ENCODE data around the gene SYCE3.

SYCE3 gene

GRCh38 chr22:50531962-50532674, 30.6 kb downstream of the SYCE3 start:
- DNase-seq = peak in 1 of 2 donors; percentile 74
- Histone ChIP-seq H2AFZ (ENCODE audit: insufficient read depth, low read length, poor library complexity) (peak overlapping the region; percentile 59), H3K4me3 (ENCODE audit: low read depth, low read length) (peak overlapping the region; percentile 60), H3K4me2 (ENCODE audit: low read length) (peak overlapping the region; percentile 84), H3K4me1 (ENCODE audit: control insufficient read depth in 1 of 2, insufficient read depth in 2 of 2, low read length in 2 of 2) (peaks cover 25 to 45% of the 10 kb centered on the region in 2 experiments), H3K9ac (ENCODE audit: low read length) (peak overlapping the region; percentile 63), H3K27ac (ENCODE audit: low read depth, low read length) (peak overlapping the region; percentile 98), H2AK5ac (ENCODE audit: low read length) (peak overlapping the region; percentile 99), H2BK5ac (ENCODE audit: low read depth, low read length, poor library complexity) (peak overlapping the region; percentile 87), H3K27me3 (ENCODE audit: insufficient read depth, low read length) (no peaks in the 10 kb centered on the region), H3K4ac (ENCODE audit: low read depth, low read length) (peak overlapping the region; percentile 96), H4K91ac (ENCODE audit: low read depth, low read length) (peak overlapping the region; percentile 98), H3K79me1 (ENCODE audit: low read length) (peaks cover 40% of the 10 kb centered on the region), H2BK120ac (ENCODE audit: insufficient read depth, low read length, poor library complexity) (peak overlapping the region; percentile 96), H2BK12ac (ENCODE audit: low read length) (peak overlapping the region; percentile 87), H3K23ac (ENCODE audit: low read length) (no peak overlapping the region), H3K79me2 (ENCODE audit: control insufficient read depth, insufficient read depth, low read length, poor library complexity) (peaks cover 17% of the 10 kb centered on the region), H3K36me3 (ENCODE audit: control insufficient read depth in 1 of 2, insufficient read depth in 2 of 2, low read length in 2 of 2) (no peaks in the 10 kb centered on the region), H3K14ac (ENCODE audit: low read length) (peak overlapping the region; percentile 99), H3K18ac (ENCODE audit: low read length) (peak overlapping the region; percentile 99), H4K8ac (ENCODE audit: low read depth, low read length) (peak overlapping the region; percentile 96), H3K9me3 (ENCODE audit: insufficient read depth, low read depth, low read length) (no peaks in the 10 kb centered on the region), H4K12ac (ENCODE audit: low read depth, low read length) (peak overlapping the region; percentile 98)
- no CpG with 5 or more reads among the region's 56 CpGs for WGBS (ENCODE audit: extremely low coverage, insufficient coverage, insufficient read length)

- Histone ChIP-seq H2BK120ac (ENCODE audit: insufficient read depth, low read length, poor library complexity) (peak overlapping the region; percentile 96), H4K8ac (ENCODE audit: low read depth, low read length) (peak overlapping the region; percentile 96), H3K4me3 (ENCODE audit: low read depth, low read length) (peak overlapping the region; percentile 60), H2AFZ (ENCODE audit: insufficient read depth, low read length, poor library complexity) (peak overlapping the region; percentile 59), H3K14ac (ENCODE audit: low read length) (peak overlapping the region; percentile 99), H4K12ac (ENCODE audit: low read depth, low read length) (peak overlapping the region; percentile 98), H2BK12ac (ENCODE audit: low read length) (peak overlapping the region; percentile 87), H3K79me1 (ENCODE audit: low read length) (peaks cover 42% of the 10 kb centered on the region), H3K27me3 (ENCODE audit: insufficient read depth, low read length) (no peaks in the 10 kb centered on the region), H3K23ac (ENCODE audit: low read length) (no peak overlapping the region), H3K36me3 (ENCODE audit: control insufficient read depth in 1 of 2, insufficient read depth in 2 of 2, low read length in 2 of 2) (no peaks in the 10 kb centered on the region), H3K4me1 (ENCODE audit: control insufficient read depth in 1 of 2, insufficient read depth in 2 of 2, low read length in 2 of 2) (peaks cover 28 to 51% of the 10 kb centered on the region in 2 experiments), H3K79me2 (ENCODE audit: control insufficient read depth, insufficient read depth, low read length, poor library complexity) (peaks cover 19% of the 10 kb centered on the region), H3K18ac (ENCODE audit: low read length) (peak overlapping the region; percentile 99), H3K9me3 (ENCODE audit: insufficient read depth, low read depth, low read length) (no peaks in the 10 kb centered on the region), H3K27ac (ENCODE audit: low read depth, low read length) (peak overlapping the region; percentile 98), H2BK5ac (ENCODE audit: low read depth, low read length, poor library complexity) (peak overlapping the region; percentile 87), H3K9ac (ENCODE audit: low read length) (peak overlapping the region; percentile 63), H3K4me2 (ENCODE audit: low read length) (peak overlapping the region; percentile 84), H2AK5ac (ENCODE audit: low read length) (peak overlapping the region; percentile 99), H4K91ac (ENCODE audit: low read depth, low read length) (peak overlapping the region; percentile 98), H3K4ac (ENCODE audit: low read depth, low read length) (peak overlapping the region; percentile 96)
- DNase-seq = peak; percentile 89 to 91
- WGBS (ENCODE audit: extremely low coverage, insufficient coverage, insufficient read length) = no CpG with 5 or more reads among the region's 44 CpGs
Measured at GRCh38 chr22:50531546-50531961, 31.2 kb downstream of the SYCE3 start.

- DNase-seq = peak; percentile 93
- Histone ChIP-seq H3K4me3 (ENCODE audit: low read depth, low read length) (peak overlapping the region; percentile 60), H3K79me1 (ENCODE audit: low read length) (peaks cover 48% of the 10 kb centered on the region), H3K36me3 (ENCODE audit: control insufficient read depth in 1 of 2, insufficient read depth in 2 of 2, low read length in 2 of 2) (no peaks in the 10 kb centered on the region), H4K12ac (ENCODE audit: low read depth, low read length) (peak overlapping the region; percentile 98), H2BK120ac (ENCODE audit: insufficient read depth, low read length, poor library complexity) (peak overlapping the region; percentile 96), H4K8ac (ENCODE audit: low read depth, low read length) (peak overlapping the region; percentile 96), H3K4ac (ENCODE audit: low read depth, low read length) (peak overlapping the region; percentile 96), H4K91ac (ENCODE audit: low read depth, low read length) (peak overlapping the region; percentile 98), H3K23ac (ENCODE audit: low read length) (no peak overlapping the region), H2BK5ac (ENCODE audit: low read depth, low read length, poor library complexity) (peak overlapping the region; percentile 87), H3K18ac (ENCODE audit: low read length) (peak overlapping the region; percentile 99), H3K27me3 (ENCODE audit: insufficient read depth, low read length) (no peaks in the 10 kb centered on the region), H3K4me2 (ENCODE audit: low read length) (peak overlapping the region; percentile 84), H2BK12ac (ENCODE audit: low read length) (peak overlapping the region; percentile 87), H3K27ac (ENCODE audit: low read depth, low read length) (peak overlapping the region; percentile 98), H3K4me1 (ENCODE audit: control insufficient read depth in 1 of 2, insufficient read depth in 2 of 2, low read length in 2 of 2) (peaks cover 28 to 52% of the 10 kb centered on the region in 2 experiments), H3K9ac (ENCODE audit: low read length) (peak overlapping the region; percentile 14), H3K14ac (ENCODE audit: low read length) (peak overlapping the region; percentile 99), H2AK5ac (ENCODE audit: low read length) (peak overlapping the region; percentile 99), H2AFZ (ENCODE audit: insufficient read depth, low read length, poor library complexity) (peak overlapping the region; percentile 59), H3K79me2 (ENCODE audit: control insufficient read depth, insufficient read depth, low read length, poor library complexity) (peaks cover 23% of the 10 kb centered on the region), H3K9me3 (ENCODE audit: insufficient read depth, low read depth, low read length) (no peaks in the 10 kb centered on the region)
- WGBS (ENCODE audit: extremely low coverage, insufficient coverage, insufficient read length) = no CpG with 5 or more reads among the region's 53 CpGs
Measured at GRCh38 chr22:50530877-50531545, 31.7 kb downstream of the SYCE3 start.

- peak overlapping the region; percentile 70 for H2BK120ac ChIP-seq (ENCODE audit: insufficient read depth, low read length, poor library complexity)
- H3K23ac ChIP-seq (ENCODE audit: low read length) = no peak overlapping the region
- H2BK12ac ChIP-seq (ENCODE audit: low read length) = peak overlapping the region; percentile 63
- H3K4me2 ChIP-seq (ENCODE audit: low read length) = peak overlapping the region; percentile 84
- peak overlapping the region; percentile 67 for H2AFZ ChIP-seq (ENCODE audit: insufficient read depth, low read length, poor library complexity)
- no peaks in the 10 kb centered on the region for H3K27me3 ChIP-seq (ENCODE audit: insufficient read depth, low read length)
- H3K79me1 ChIP-seq (ENCODE audit: low read length) = peaks cover 52% of the 10 kb centered on the region
- no peaks in the 10 kb centered on the region for H3K36me3 ChIP-seq (ENCODE audit: control insufficient read depth in 1 of 2, insufficient read depth in 2 of 2, low read length in 2 of 2)
- peaks cover 28 to 52% of the 10 kb centered on the region in 2 experiments for H3K4me1 ChIP-seq (ENCODE audit: control insufficient read depth in 1 of 2, insufficient read depth in 2 of 2, low read length in 2 of 2)
- no CpG with 5 or more reads among the region's 21 CpGs for WGBS (ENCODE audit: extremely low coverage, insufficient coverage, insufficient read length)
- H3K4me3 ChIP-seq (ENCODE audit: low read depth, low read length) = peak overlapping the region; percentile 41
- peak overlapping the region; percentile 98 for H4K91ac ChIP-seq (ENCODE audit: low read depth, low read length)
- no peaks in the 10 kb centered on the region for H3K9me3 ChIP-seq (ENCODE audit: insufficient read depth, low read depth, low read length)
- H3K4ac ChIP-seq (ENCODE audit: low read depth, low read length) = peak overlapping the region; percentile 60
- peak overlapping the region; percentile 89 for H3K18ac ChIP-seq (ENCODE audit: low read length)
- peak overlapping the region; percentile 65 for H2BK5ac ChIP-seq (ENCODE audit: low read depth, low read length, poor library complexity)
- H3K27ac ChIP-seq (ENCODE audit: low read depth, low read length) = peak overlapping the region; percentile 80
- peak overlapping the region; percentile 57 for H4K12ac ChIP-seq (ENCODE audit: low read depth, low read length)
- peaks cover 23% of the 10 kb centered on the region for H3K79me2 ChIP-seq (ENCODE audit: control insufficient read depth, insufficient read depth, low read length, poor library complexity)
- H2AK5ac ChIP-seq (ENCODE audit: low read length) = peak overlapping the region; percentile 80
- H4K8ac ChIP-seq (ENCODE audit: low read depth, low read length) = peak overlapping the region; percentile 92
- H3K14ac ChIP-seq (ENCODE audit: low read length) = peak overlapping the region; percentile 75
- peak overlapping the region; percentile 44 for H3K9ac ChIP-seq (ENCODE audit: low read length)
- DNase-seq = no peak
Measured at GRCh38 chr22:50530580-50530876, 32.2 kb downstream of the SYCE3 start.

Data from trophoblast cell (in vitro differentiated cells and primary cell).